OCI-LY1 (cell line): ENCODE results near the gene ECSCR.
"Not testable (repeated sequence)": the region's sequence is repeated elsewhere in the genome, so short reads cannot be mapped to it uniquely, and the experiment has no call there.

Experiments
- H2AFZ ChIP-seq: fragments of 200-600 bp; sonication (generic), shearing (Covaris generic); 2 replicates; pipeline ENCODE4 v1.6.0; 2014; ENCODE audit warnings: antibody characterized with exemption, mild to moderate bottlenecking, low read length
- H3F3A ChIP-seq: fragments of 200-600 bp; sonication (generic), shearing (Covaris generic); 2 replicates; pipeline ENCODE4 v1.6.0; 2014; ENCODE audit warnings: mild to moderate bottlenecking, antibody characterized with exemption, low read length, moderate library complexity; ENCODE audit not compliant: insufficient read depth
- H3K27ac ChIP-seq: fragments of 200-600 bp; sonication (generic); 2 replicates; pipeline ENCODE4 v1.5.1; 2014; ENCODE audit warnings: low read length, mixed run types, mild to moderate bottlenecking, low read depth; ENCODE audit not compliant: poor library complexity, severe bottlenecking
- H3K27me3 ChIP-seq: fragments of 200-600 bp; sonication (generic); 2 replicates; pipeline ENCODE4 v1.6.0; 2014; ENCODE audit warnings: antibody characterized with exemption, mild to moderate bottlenecking, low read length, moderate library complexity; ENCODE audit not compliant: insufficient read depth
- H3K36me3 ChIP-seq: fragments of 200-600 bp; sonication (generic); 2 replicates; pipeline ENCODE4 v1.6.1; 2014; ENCODE audit warnings: mild to moderate bottlenecking, antibody characterized with exemption, low read length, moderate library complexity, mixed read lengths; ENCODE audit not compliant: insufficient read depth
- H3K4me1 ChIP-seq: fragments of 200-600 bp; sonication (generic); 2 replicates; pipeline ENCODE4 v1.5.1; 2014; ENCODE audit warnings: mild to moderate bottlenecking, low read length, moderate library complexity; ENCODE audit not compliant: insufficient read depth, severe bottlenecking
- H3K4me2 ChIP-seq: fragments of 200-600 bp; sonication (generic), shearing (Covaris generic); 2 replicates; pipeline ENCODE4 v1.6.1; 2014; ENCODE audit warnings: low read length
- H3K4me3 ChIP-seq: fragments of 200-600 bp; sonication (generic); 2 replicates; pipeline ENCODE4 v1.5.1; 2014; ENCODE audit warnings: low read length, low read depth, mild to moderate bottlenecking, mixed read lengths; ENCODE audit not compliant: poor library complexity, severe bottlenecking
- H3K79me2 ChIP-seq: fragments of 200-600 bp; shearing (Covaris generic); 2 replicates; pipeline ENCODE4 v1.6.1; 2016; ENCODE audit warnings: mixed run types, low read length, mixed read lengths; ENCODE audit not compliant: insufficient read depth
- H3K9ac ChIP-seq: fragments of 200-600 bp; sonication (generic), shearing (Covaris generic); 2 replicates; pipeline ENCODE4 v1.6.1; 2014; ENCODE audit warnings: mild to moderate bottlenecking, low read length, mixed read lengths
- H3K9me2 ChIP-seq: fragments of 200-600 bp; sonication (generic), shearing (Covaris generic); 2 replicates; pipeline ENCODE4 v1.6.1; 2014; ENCODE audit warnings: low read depth, mild to moderate bottlenecking, low read length, mixed read lengths
- H3K9me3 ChIP-seq: fragments of 200-600 bp; shearing (Covaris generic); 2 replicates; pipeline ENCODE4 v1.6.1; 2014; ENCODE audit warnings: low read length, mixed read lengths
- H4K20me1 ChIP-seq: fragments of 200-600 bp; sonication (generic), shearing (Covaris generic); 2 replicates; pipeline ENCODE4 v1.6.0; 2016; ENCODE audit warnings: mild to moderate bottlenecking, low read length; ENCODE audit not compliant: insufficient read depth
- EZH2 ChIP-seq: fragments of 200-600 bp; sonication (generic), shearing (Covaris generic); IDR thresholded peaks from 2 replicates; pipeline ENCODE4 v1.8.0; 2017; ENCODE audit warnings: borderline replicate concordance, mixed run types, mild to moderate bottlenecking, antibody characterized with exemption, low read length, moderate library complexity, mixed read lengths
- TF ChIP-seq, protein P1 (sequence below): fragments of 200-600 bp; sonication (generic), shearing (Covaris generic); IDR thresholded peaks from 2 replicates; pipeline ENCODE4 v1.5.1; 2017; ENCODE audit warnings: mild to moderate bottlenecking, antibody characterized with exemption, low read length, moderate library complexity, mixed read lengths

Gene ECSCR

GRCh38 chr5:139462586-139463276 lies at the start of gene ECSCR:
Gene ECSCR (minus strand): TSS chr5:139462743. CDS start chr5:139462670, 73 bp downstream.
- no peaks in the 10 kb centered on the region for H3K27me3 ChIP-seq
- H3K9ac ChIP-seq: no peak within 1 kb of the TSS
- no peaks in the 10 kb centered on the region for H3K9me3 ChIP-seq
- H3K4me1 ChIP-seq: no peaks in the 10 kb centered on the region
- no peak for TF ChIP-seq EZH2
- TF ChIP-seq, protein P1, sequence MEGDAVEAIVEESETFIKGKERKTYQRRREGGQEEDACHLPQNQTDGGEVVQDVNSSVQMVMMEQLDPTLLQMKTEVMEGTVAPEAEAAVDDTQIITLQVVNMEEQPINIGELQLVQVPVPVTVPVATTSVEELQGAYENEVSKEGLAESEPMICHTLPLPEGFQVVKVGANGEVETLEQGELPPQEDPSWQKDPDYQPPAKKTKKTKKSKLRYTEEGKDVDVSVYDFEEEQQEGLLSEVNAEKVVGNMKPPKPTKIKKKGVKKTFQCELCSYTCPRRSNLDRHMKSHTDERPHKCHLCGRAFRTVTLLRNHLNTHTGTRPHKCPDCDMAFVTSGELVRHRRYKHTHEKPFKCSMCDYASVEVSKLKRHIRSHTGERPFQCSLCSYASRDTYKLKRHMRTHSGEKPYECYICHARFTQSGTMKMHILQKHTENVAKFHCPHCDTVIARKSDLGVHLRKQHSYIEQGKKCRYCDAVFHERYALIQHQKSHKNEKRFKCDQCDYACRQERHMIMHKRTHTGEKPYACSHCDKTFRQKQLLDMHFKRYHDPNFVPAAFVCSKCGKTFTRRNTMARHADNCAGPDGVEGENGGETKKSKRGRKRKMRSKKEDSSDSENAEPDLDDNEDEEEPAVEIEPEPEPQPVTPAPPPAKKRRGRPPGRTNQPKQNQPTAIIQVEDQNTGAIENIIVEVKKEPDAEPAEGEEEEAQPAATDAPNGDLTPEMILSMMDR: no peak
- H4K20me1 ChIP-seq: no peaks in the 10 kb centered on the region
- no peaks in the 10 kb centered on the region for H3F3A ChIP-seq
- H3K27ac ChIP-seq: no peak within 1 kb of the TSS
- H3K79me2 ChIP-seq: no peaks in the 10 kb centered on the region
- no peaks in the 10 kb centered on the region for H3K36me3 ChIP-seq
- H3K4me2 ChIP-seq: no peak within 1 kb of the TSS
- no peak within 1 kb of the TSS for H2AFZ ChIP-seq
- no peak within 1 kb of the TSS for H3K4me3 ChIP-seq
- no peaks in the 10 kb centered on the region for H3K9me2 ChIP-seq

GRCh38 chr5:139504722-139505121 lies 42.2 kb upstream of the ECSCR start:
- H2AFZ ChIP-seq: not testable (repeated sequence)

GRCh38 chr5:139503879-139504278 lies 41.3 kb upstream of the ECSCR start:
- not testable (repeated sequence) for H3K9me3 ChIP-seq, H2AFZ ChIP-seq, H3K9me2 ChIP-seq, H3K9ac ChIP-seq, H3K27me3 ChIP-seq, H3K79me2 ChIP-seq, H4K20me1 ChIP-seq, H3K4me3 ChIP-seq, H3K36me3 ChIP-seq, H3K27ac ChIP-seq, H3K4me2 ChIP-seq, H3F3A ChIP-seq, H3K4me1 ChIP-seq

More at GRCh38 chr5:139504722-139505121, 42.2 kb upstream of the ECSCR start:
- H3K4me2 ChIP-seq, H3K27me3 ChIP-seq, H3K79me2 ChIP-seq, H3K9me2 ChIP-seq, H3K4me3 ChIP-seq, H3K9ac ChIP-seq, H3F3A ChIP-seq, H3K9me3 ChIP-seq, H3K4me1 ChIP-seq, H3K36me3 ChIP-seq, H3K27ac ChIP-seq, H4K20me1 ChIP-seq: not testable (repeated sequence)

DNA sequence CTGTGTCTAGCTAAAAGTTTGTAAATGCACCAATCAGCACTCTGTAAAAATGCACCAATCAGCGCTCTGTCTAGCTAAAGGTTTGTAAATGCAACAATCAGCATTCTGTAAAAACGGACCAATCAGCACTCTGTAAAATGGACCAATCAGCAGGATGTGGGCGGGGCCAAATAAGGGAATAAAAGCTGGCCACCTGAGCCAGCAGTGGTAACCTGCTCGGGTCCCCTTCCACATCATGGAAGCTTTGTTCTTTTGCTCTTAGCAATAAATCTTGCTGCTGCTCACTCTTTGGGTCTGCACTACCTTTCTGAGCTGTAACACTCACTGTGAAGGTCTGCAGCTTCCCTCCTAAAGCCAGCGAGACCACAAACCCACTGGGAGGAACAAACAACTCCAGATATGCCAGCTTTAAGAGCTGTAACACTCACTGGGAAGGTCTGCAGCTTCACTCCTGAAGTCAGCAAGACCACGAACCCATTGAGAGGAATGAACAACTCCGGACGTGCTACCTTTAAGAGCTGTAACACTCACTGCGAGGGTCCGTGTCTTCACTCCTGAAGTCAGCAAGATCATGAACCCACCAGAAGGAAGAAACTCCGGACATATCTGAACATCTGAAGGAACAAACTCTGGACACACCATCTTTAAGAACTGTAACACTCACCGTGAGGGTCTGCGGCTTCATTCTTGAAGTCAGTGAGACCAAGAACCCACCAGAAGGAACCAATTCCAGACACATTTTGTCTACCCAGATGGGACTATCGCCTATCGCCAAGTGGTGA lies 40.7 kb upstream of the ECSCR start:
- not testable (repeated sequence) for H2AFZ ChIP-seq, H3K36me3 ChIP-seq, H3K9ac ChIP-seq, H3K9me3 ChIP-seq, H3K27me3 ChIP-seq, H3K79me2 ChIP-seq, H3K4me1 ChIP-seq, H3K27ac ChIP-seq, H4K20me1 ChIP-seq, H3K4me3 ChIP-seq, H3K4me2 ChIP-seq, H3F3A ChIP-seq, H3K9me2 ChIP-seq
